Smooth muscle cell (in vitro differentiated cells): ENCODE data around the gene TENM4. TPM values are rescaled to one million over a fixed set of nuclear protein-coding genes. Genes with fewer than 3 reads are reported as not detected.
A peak's percentile ranks its signal among the peaks of the same experiment; 100 is the strongest.

ENCODE experiments used
- DNase-seq: peaks from one replicate; lab custom pipeline; 2025; ENCODE audit not compliant: unreplicated experiment; lab: John Stamatoyannopoulos, UW
- H2AFZ ChIP-seq: fragments of 200-600 bp; sonication (generic); 2 replicates; pipeline ENCODE4 v1.6.0; 2016; ENCODE audit warnings: antibody characterized with exemption, low read depth, mild to moderate bottlenecking
- H3F3A ChIP-seq: fragments of 200-600 bp; sonication (generic); 2 replicates; pipeline ENCODE4 v1.6.0; 2017; ENCODE audit warnings: antibody characterized with exemption, low read depth
- H3K27ac ChIP-seq: fragments of 200-600 bp; sonication (generic); 2 replicates; pipeline ENCODE4 v1.5.1; 2016; ENCODE audit warnings: low read depth, mild to moderate bottlenecking
- H3K27me3 ChIP-seq: fragments of 200-600 bp; sonication (generic); 2 replicates; pipeline ENCODE4 v1.6.1; 2016; ENCODE audit warnings: low read depth, mild to moderate bottlenecking
- H3K36me3 ChIP-seq: fragments of 200-600 bp; sonication (generic); 2 replicates; pipeline ENCODE4 v1.5.1; 2016; ENCODE audit warnings: low read depth
- H3K4me1 ChIP-seq: fragments of 200-600 bp; sonication (generic); 2 replicates; pipeline ENCODE4 v1.5.1; 2016; ENCODE audit warnings: low read depth
- H3K4me2 ChIP-seq: fragments of 200-600 bp; sonication (generic); 2 replicates; pipeline ENCODE4 v1.6.0; 2016; ENCODE audit warnings: mild to moderate bottlenecking
- H3K4me3 ChIP-seq: fragments of 200-600 bp; sonication (generic); 2 replicates; pipeline ENCODE4 v1.5.1; 2016; ENCODE audit warnings: mild to moderate bottlenecking
- H3K79me2 ChIP-seq: fragments of 200-600 bp; sonication (generic); 2 replicates; pipeline ENCODE4 v1.6.0; 2016; ENCODE audit warnings: low read depth, mild to moderate bottlenecking
- H3K9ac ChIP-seq: fragments of 200-600 bp; sonication (generic); 2 replicates; pipeline ENCODE4 v1.6.0; 2016; ENCODE audit warnings: low read depth
- H3K9me3 ChIP-seq: fragments of 200-600 bp; sonication (generic); replicated peaks from 2 replicates; pipeline ENCODE4 v1.5.1; 2016; ENCODE audit warnings: low read depth
- H4K20me1 ChIP-seq: fragments of 200-600 bp; sonication (generic); 2 replicates; pipeline ENCODE4 v1.6.0; 2016; ENCODE audit warnings: low read depth
- CTCF ChIP-seq: fragments of 200-600 bp; sonication (generic); IDR thresholded peaks from 2 replicates; pipeline ENCODE4 v1.5.1; 2017; ENCODE audit warnings: borderline replicate concordance, mild to moderate bottlenecking, antibody characterized with exemption; ENCODE audit not compliant: insufficient read depth, poor library complexity, severe bottlenecking
- WGBS: methylation state at CpG from one replicate; pipeline ENCODE4 v1.1.7; 2016; ENCODE audit warnings: low lambda C conversion rate; 5-methylcytosine and 5-hydroxymethylcytosine counted together
- polyA plus RNA-seq: library from polyadenylated mRNA; unstranded; fragments of >200 nt; fragmentation: Nextera tagmentation; extraction: Ambion mirVana; gene quantifications from 2 replicates; pipeline ENCODE4 v1.2.1, GENCODE V29; 2016
- total RNA-seq: library from RNA; depleted of rRNA; stranded (reverse); fragments of >200 nt; gene quantifications from 2 replicates; pipeline ENCODE4 v1.2.3, GENCODE V29; 2014

Gene TENM4
- total and polyA plus RNA-seq, 2 experiments from 2014 or later: 31.6 to 38.2 TPM

GRCh38 chr11:79447038-79447786, 6.4 kb upstream of the TENM4 start:
- DNase-seq: no peak
- H3K27ac ChIP-seq: no peak overlapping the region
- H3K9ac ChIP-seq: no peak overlapping the region
- H3K9me3 ChIP-seq: no peaks in the 10 kb centered on the region
- no peaks in the 10 kb centered on the region for H3K4me1 ChIP-seq
- H4K20me1 ChIP-seq: no peaks in the 10 kb centered on the region
- H3F3A ChIP-seq: no peaks in the 10 kb centered on the region
- no peak overlapping the region for H3K4me3 ChIP-seq
- no peak overlapping the region for H2AFZ ChIP-seq
- H3K27me3 ChIP-seq: no peaks in the 10 kb centered on the region
- no peaks in the 10 kb centered on the region for H3K36me3 ChIP-seq
- H3K4me2 ChIP-seq: no peak overlapping the region
- no peaks in the 10 kb centered on the region for H3K79me2 ChIP-seq
- no peak for TF ChIP-seq CTCF
- WGBS: 34% methylated on average over 5 of the region's 5 CpGs

GRCh38 chr11:79444923-79445322, 4.1 kb upstream of the TENM4 start:
- TF ChIP-seq CTCF: no peak
- Histone ChIP-seq H3K4me1 (peaks cover 9% of the 10 kb centered on the region), H3K79me2 (peaks cover 1% of the 10 kb centered on the region), H3K4me2 (no peak overlapping the region), H3K27ac (no peak overlapping the region), H4K20me1 (no peaks in the 10 kb centered on the region), H3K36me3 (no peaks in the 10 kb centered on the region), H3K9me3 (no peaks in the 10 kb centered on the region), H3K4me3 (no peak overlapping the region), H3K27me3 (no peaks in the 10 kb centered on the region), H3F3A (peaks cover 10% of the 10 kb centered on the region), H2AFZ (no peak overlapping the region), H3K9ac (no peak overlapping the region)
- DNase-seq: no peak
- 38% methylated on average over 1 of the region's 1 CpG for WGBS

GRCh38 chr11:79441461-79441875, 638 bp upstream of the TENM4 start:
- 11% methylated on average over 10 of the region's 10 CpGs for WGBS
- peaks cover 7% of the 10 kb centered on the region for H4K20me1 ChIP-seq
- H3K79me2 ChIP-seq: peaks cover 26% of the 10 kb centered on the region
- peaks cover 10% of the 10 kb centered on the region for H3F3A ChIP-seq
- H3K9ac ChIP-seq: peak overlapping the region; percentile 78
- peak overlapping the region; percentile 85 for H2AFZ ChIP-seq
- no peak for DNase-seq
- H3K4me1 ChIP-seq: peaks cover 20% of the 10 kb centered on the region
- peak overlapping the region; percentile 98 for H3K4me2 ChIP-seq
- no peaks in the 10 kb centered on the region for H3K36me3 ChIP-seq
- H3K9me3 ChIP-seq: no peaks in the 10 kb centered on the region
- no peak for TF ChIP-seq CTCF
- peaks cover 14% of the 10 kb centered on the region for H3K27me3 ChIP-seq
- H3K27ac ChIP-seq: peak overlapping the region; percentile 86
- peak overlapping the region; percentile 78 for H3K4me3 ChIP-seq
